ENCODE measurements around the gene DAGLA.

The DAGLA gene

DNA sequence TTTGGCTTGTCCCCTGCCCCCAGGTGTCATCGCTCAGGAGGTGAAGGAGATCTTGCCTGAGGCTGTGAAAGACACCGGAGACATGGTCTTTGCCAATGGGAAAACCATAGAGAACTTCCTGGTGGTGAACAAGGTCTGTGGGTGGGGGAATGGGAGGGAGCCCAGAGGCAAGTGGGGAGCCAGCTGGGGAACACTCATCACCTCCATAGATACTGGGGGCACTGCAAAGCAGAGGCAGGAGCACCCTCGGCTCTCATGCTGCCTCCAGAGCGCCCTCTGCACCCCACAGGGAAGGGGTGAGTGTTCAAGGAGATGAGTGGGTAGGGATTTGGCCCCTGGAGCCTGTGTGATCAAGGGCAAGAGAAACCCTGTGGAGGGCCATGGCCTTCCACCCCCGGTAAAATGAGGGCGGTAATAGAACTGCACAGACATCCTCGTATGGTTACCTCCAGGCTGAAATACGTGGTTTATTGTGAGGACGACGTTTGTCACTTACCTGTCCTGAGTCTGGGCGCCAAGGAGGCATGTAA, 98.2 kb downstream of the DAGLA start:
- no peak for DNase-seq (ENCODE audit: low read depth in 2 of 3, low spot score in 2 of 3)

- DNase-seq (ENCODE audit: low read depth in 2 of 3, low spot score in 2 of 3) = no peak
Observed at GRCh38 chr11:61778920-61779650, 98.9 kb downstream of the DAGLA start.

DNA sequence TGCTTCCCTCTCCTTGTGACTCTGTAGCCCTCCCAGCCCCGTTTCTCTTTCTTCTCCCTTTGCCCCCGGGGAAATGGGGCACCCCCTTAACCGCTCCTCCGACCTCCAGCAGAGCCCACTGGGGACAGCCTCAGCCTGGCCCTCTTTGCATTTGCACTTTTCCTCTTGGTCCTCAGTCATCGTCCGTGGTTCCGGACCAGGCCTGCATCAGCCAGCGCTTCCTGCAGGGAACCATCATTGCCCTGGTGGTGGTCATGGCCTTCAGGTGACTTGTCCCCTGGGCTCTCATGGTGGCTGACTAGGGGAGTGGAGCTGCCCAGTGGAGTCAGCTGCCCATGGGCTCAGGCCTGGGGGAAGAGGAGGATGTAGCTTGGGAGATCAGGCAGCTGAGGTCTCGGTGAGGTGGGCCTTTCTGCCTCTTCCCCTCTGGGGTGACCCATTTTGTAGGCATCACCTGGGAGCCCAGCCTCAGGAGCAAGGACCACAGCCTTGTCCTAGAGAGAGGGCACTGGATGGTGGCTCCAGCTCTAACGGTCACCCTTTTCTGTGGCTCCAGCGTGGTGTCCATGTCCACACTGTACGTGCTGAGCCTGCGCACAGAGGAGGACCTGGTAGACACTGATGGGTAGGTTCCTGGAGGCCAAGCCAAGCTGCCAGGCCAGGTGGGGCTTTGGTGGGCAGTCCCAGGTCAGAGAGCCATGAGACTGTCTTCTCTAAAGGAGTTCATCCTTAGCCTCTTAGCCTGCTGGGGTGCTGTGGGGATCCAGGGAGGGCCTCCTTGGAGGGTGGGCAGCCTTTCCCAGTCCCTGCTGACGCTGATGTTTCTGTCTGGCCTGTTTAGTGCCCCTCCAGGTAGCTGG, 99.7 kb downstream of the DAGLA start:
- DNase-seq (ENCODE audit: low read depth in 2 of 3, low spot score in 2 of 3) = no peak

GRCh38 chr11:61780581-61781162, 100.5 kb downstream of the DAGLA start:
- no peak for DNase-seq (ENCODE audit: low read depth in 2 of 3, low spot score in 2 of 3)

DNA sequence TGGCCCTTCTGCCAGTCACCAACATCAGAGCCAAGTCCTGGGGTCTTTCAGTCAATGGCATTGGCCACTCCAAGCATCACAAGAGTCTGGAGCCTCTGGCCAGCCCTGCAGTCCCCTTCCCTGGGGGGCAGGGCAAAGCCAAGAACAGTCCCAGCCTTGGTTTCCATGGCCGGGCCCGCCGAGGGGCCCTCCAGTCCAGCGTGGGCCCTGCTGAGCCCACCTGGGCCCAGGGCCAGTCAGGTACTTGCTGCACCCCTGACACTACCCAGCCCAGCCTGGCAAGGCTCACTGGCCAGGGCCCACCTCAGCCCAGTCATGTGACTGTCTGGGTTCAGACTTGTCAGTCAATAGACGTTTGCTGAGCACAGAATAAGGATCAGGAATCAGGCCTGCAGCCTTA, 101.4 kb downstream of the DAGLA start:
- DNase-seq (ENCODE audit: low read depth in 2 of 3, low spot score in 2 of 3) = no peak

- no peak for DNase-seq (ENCODE audit: low read depth in 2 of 3, low spot score in 2 of 3)
Observed at GRCh38 chr11:61782299-61782698, 102.1 kb downstream of the DAGLA start.

- DNase-seq (ENCODE audit: low read depth in 2 of 3, low spot score in 2 of 3) = no peak
Observed at GRCh38 chr11:61782841-61783240, 102.7 kb downstream of the DAGLA start.

DNA sequence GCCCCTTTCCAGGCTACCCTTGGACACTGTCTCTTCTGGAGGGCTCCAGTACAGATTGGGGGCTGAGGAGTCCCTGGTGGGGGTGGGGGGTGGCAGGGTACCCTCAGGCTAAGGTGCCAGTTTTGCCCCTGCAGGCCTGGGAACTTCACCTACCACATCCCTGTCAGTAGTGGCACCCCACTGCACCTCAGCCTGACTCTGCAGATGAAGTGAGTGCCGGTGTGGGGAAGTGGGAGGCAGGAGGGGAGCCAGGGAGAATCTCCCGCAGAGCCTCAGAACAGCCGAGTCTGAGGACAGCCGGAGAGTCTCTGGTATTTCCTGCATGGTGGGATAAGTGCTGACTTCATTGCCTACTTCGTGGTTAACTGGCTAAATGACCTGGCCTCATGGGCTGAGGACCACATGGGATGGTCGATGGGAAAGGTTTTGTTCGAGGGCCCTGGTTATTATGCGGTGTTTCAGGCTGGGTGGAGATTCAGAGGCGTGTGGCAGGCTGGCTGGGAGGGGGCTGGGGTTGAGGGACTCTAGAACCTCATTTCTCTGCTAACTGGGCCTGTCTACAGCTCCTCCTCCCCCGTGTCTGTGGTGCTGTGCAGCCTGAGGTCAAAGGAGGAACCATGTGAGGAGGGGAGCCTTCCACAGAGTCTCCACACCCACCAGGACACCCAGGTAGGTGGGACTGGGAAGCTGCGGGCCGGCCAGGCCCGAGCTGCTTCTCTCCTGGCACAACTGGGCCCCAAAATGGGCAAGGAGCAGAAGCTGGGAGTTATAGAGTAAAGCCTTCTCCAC, 103.7 kb downstream of the DAGLA start:
- no peak for DNase-seq (ENCODE audit: low read depth in 2 of 3, low spot score in 2 of 3)

DNA sequence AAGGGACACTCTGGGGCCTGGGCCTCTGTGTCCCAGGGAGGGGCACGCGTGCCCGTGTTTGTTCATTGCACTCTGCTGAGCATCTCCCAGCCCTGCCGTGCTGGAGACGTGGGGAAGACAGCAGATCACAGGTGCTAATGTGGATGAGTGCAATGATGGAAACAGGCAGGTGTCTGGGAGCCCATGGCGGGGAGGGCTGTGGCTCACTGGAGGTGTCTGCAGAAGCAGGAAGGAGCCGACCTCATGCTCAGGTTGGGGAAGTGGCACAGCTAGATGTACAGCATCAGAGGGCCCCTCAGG, 104.3 kb downstream of the DAGLA start:
- DNase-seq (ENCODE audit: low read depth in 2 of 3, low spot score in 2 of 3) = no peak

DNA sequence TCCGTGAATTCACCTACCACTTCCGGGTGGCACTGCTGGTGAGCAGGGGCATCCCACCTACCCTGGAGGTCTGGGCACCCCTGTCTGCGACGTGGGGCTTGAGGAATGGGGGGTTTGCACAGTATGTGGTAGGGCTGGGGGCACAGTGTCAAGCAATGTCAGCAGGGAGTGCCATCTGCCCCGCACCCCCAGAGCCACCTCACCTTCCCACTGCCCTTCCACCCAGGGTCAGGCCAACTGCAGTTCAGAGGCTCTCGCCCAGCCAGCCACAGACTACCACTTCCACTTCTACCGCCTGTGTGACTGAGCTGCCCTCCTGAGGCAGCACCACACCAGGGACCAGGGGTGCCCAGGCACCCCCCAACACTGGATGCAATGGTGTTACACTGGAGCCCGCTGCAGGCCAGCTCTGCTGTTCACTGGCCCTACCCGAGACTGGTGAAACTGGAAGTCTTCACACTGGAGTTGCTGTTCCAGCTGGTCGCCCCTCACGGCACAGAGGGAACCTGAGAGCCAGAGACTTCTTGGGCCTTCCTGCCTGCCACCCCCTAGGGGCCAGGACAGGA, 105.7 kb downstream of the DAGLA start:
- no peak for DNase-seq (ENCODE audit: low read depth in 2 of 3, low spot score in 2 of 3)

DNA sequence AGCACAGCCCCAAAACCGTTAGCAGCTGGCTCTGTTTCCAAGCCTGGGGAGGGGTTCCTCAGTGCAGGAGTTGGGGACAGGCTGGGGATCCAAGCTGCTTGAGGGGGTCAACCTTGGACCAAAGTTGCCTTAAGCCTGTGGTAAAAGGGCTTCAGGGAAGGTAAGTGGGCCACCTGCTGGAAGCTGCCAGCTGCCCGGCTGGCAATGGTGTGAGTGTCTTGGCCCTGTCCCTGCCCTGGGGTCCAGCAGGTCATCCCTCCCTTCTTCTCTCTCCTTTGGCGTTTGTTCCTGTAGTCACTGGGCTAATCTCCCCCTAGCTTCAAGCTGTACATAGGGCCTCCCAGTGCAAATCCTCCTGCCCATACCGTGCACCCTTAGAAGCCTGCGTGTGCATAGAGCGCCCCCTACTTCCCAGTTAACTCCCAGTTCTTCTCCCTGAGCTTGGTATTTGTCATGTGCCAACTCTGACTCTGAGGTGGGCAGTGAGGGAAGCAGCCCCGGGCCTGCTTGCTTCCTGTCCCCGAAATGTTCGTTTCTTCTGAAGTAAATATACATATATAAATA, 107.8 kb downstream of the DAGLA start:
- no peak for DNase-seq (ENCODE audit: low read depth in 2 of 3, low spot score in 2 of 3)

GRCh38 chr11:61791737-61792309, 111.6 kb downstream of the DAGLA start:
- peak in 1 of 3 experiments; percentile 34 for DNase-seq (ENCODE audit: low read depth in 2 of 3, low spot score in 2 of 3)

GRCh38 chr11:61792310-61793082, 112.3 kb downstream of the DAGLA start, which contains the start of the genes FEN1 and TMEM258:
Gene FEN1 (plus strand): TSS chr11:61792911. CDS start chr11:61795362, 2,451 bp downstream.
Gene TMEM258 (minus strand): TSS chr11:61792599. CDS start chr11:61792558, 41 bp downstream.
- peak; percentile 74 to 77 (median 76) for DNase-seq (ENCODE audit: low read depth in 2 of 3, low spot score in 2 of 3)

GRCh38 chr11:61793083-61793828, 113.1 kb downstream of the DAGLA start:
- DNase-seq (ENCODE audit: low read depth in 2 of 3, low spot score in 2 of 3) = no peak

DNA sequence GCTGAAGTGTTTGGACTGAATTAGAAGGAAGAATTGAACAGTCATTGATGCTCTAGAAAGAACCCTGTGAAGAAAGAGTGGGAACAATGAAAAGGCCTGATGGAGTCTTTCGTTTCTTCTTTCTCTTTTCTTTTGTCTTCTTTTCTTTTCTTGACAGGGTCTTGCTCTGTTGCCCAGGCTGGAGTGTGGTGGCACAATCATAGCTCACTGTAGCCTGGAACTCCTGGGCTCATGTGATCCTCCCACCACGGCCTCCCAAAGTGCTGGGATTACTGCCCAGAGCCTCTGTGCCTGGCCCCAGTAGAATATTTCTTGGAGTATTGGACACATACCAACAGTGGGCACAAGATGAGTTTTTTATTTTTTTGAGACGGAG, 113.6 kb downstream of the DAGLA start:
- DNase-seq (ENCODE audit: low read depth in 2 of 3, low spot score in 2 of 3) = no peak

GRCh38 chr11:61794579-61794978, 114.4 kb downstream of the DAGLA start:
- no peak for DNase-seq (ENCODE audit: low read depth in 2 of 3, low spot score in 2 of 3)

DNA sequence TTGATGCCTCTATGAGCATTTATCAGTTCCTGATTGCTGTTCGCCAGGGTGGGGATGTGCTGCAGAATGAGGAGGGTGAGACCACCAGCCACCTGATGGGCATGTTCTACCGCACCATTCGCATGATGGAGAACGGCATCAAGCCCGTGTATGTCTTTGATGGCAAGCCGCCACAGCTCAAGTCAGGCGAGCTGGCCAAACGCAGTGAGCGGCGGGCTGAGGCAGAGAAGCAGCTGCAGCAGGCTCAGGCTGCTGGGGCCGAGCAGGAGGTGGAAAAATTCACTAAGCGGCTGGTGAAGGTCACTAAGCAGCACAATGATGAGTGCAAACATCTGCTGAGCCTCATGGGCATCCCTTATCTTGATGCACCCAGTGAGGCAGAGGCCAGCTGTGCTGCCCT, 115.3 kb downstream of the DAGLA start:
- DNase-seq (ENCODE audit: low read depth in 2 of 3, low spot score in 2 of 3) = no peak

GRCh38 chr11:61795876-61796526, 115.8 kb downstream of the DAGLA start:
- DNase-seq (ENCODE audit: low read depth in 2 of 3, low spot score in 2 of 3) = no peak
